A673 (cell line): Measurements from ENCODE around the gene TPSD1. TPM values are rescaled to one million over a fixed set of nuclear protein-coding genes. Genes with fewer than 3 reads are reported as not detected.
"Not testable (repeated sequence)": the region's sequence is repeated elsewhere in the genome, so short reads cannot be mapped to it uniquely, and the experiment has no call there.

Experiments used
- BruUV-seq: library from RNA; stranded (reverse); fragments of 400-500 nt; replicated peaks from 2 replicates; lab custom pipeline; 2021; lab: Mats Ljungman, UMichigan
- CTCF ChIA-PET: fragments of 300-600 bp; sonication (Branson Sonifier 250); formaldehyde crosslinking; loops from one replicate; lab custom pipeline; 2022; ENCODE audit warnings: antibody characterized with exemption; lab: Charles Lee
- POLR2A ChIA-PET: fragments of 300-600 bp; sonication (Branson Sonifier 250); formaldehyde crosslinking; loops from one replicate; lab custom pipeline; 2022; ENCODE audit warnings: antibody characterized with exemption; ENCODE audit not compliant: low non-redundant PET; lab: Charles Lee
- DNase-seq: peaks from one replicate; pipeline ENCODE4 v3.0.0-alpha.2; 2015; ENCODE audit warnings: low spot score
- H3K27ac ChIP-seq: fragments of 200-600 bp; sonication (generic); 2 replicates; pipeline ENCODE4 v1.5.1; 2016; ENCODE audit warnings: mixed run types, low read depth, mild to moderate bottlenecking, mixed read lengths, antibody characterized with exemption, low read length; ENCODE audit not compliant: poor library complexity, severe bottlenecking
- H3K27me3 ChIP-seq: fragments of 200-600 bp; sonication (generic); replicated peaks from 2 replicates; pipeline ENCODE4 v1.6.1; 2017; ENCODE audit warnings: mixed run types, low read depth, mild to moderate bottlenecking, mixed read lengths, antibody characterized with exemption, low read length; ENCODE audit not compliant: insufficient read depth, poor library complexity
- H3K36me3 ChIP-seq: fragments of 200-600 bp; sonication (generic); 2 replicates; pipeline ENCODE4 v1.6.1; 2016; ENCODE audit warnings: mixed run types, mild to moderate bottlenecking, mixed read lengths, antibody characterized with exemption, low read length; ENCODE audit not compliant: insufficient read depth, poor library complexity, severe bottlenecking
- H3K4me1 ChIP-seq: fragments of 200-600 bp; sonication (generic); 2 replicates; pipeline ENCODE4 v1.6.1; 2017; ENCODE audit warnings: mixed run types, mild to moderate bottlenecking, mixed read lengths, antibody characterized with exemption, low read length; ENCODE audit not compliant: insufficient read depth, poor library complexity, severe bottlenecking
- H3K4me3 ChIP-seq: fragments of 200-600 bp; sonication (generic); 2 replicates; pipeline ENCODE4 v1.5.1; 2016; ENCODE audit warnings: low read depth, mixed run types, mild to moderate bottlenecking, mixed read lengths, low read length; ENCODE audit not compliant: poor library complexity, severe bottlenecking
- H3K9me3 ChIP-seq: fragments of 200-600 bp; sonication (generic); 2 replicates; pipeline ENCODE4 v1.6.1; 2016; ENCODE audit warnings: mixed run types, low read depth, mild to moderate bottlenecking, mixed read lengths, antibody characterized with exemption, low read length; ENCODE audit not compliant: poor library complexity, severe bottlenecking
- CTCF ChIP-seq: fragments of 300-800, 200-600 bp; sonication (generic); conservative IDR thresholded peaks from 2 replicates; pipeline ENCODE4 v1.5.1; 2017; ENCODE audit warnings: low read depth, mild to moderate bottlenecking, antibody characterized with exemption, low read length, moderate library complexity, mixed read lengths
- EZH2 ChIP-seq: fragments of 200-600 bp; sonication (generic); IDR thresholded peaks from 2 replicates; pipeline ENCODE4 v1.6.1; 2017; ENCODE audit warnings: borderline replicate concordance, low read depth, mild to moderate bottlenecking, mixed read lengths, antibody characterized with exemption, low read length; ENCODE audit not compliant: poor library complexity, severe bottlenecking
- intact Hi-C: fragments of 100-400 bp; cut with micrococcal nuclease; formaldehyde crosslinking; loops from one replicate; pipeline ENCODE4 v1.10.0; 2022; ENCODE audit not compliant: unreplicated experiment
- total RNA-seq: library from RNA; stranded (reverse); gene quantifications from 2 replicates; pipeline ENCODE4 v1.2.3, GENCODE V29; 2021

TPSD1 gene
- total RNA-seq, 1 experiment from 2014 or later = 2.3 TPM

- H3K27ac ChIP-seq = no peak overlapping the region
- intact Hi-C loops = no loop called here
- no peaks in the 10 kb centered on the region for H3K9me3 ChIP-seq
- H3K4me1 ChIP-seq = no peaks in the 10 kb centered on the region
- no peak overlapping the region for H3K4me3 ChIP-seq
- ChIA-PET POLR2A (no interaction called here), CTCF (no interaction called here)
- DNase-seq = no peak
- TF ChIP-seq CTCF (no peak), EZH2 (no peak)
- no peaks in the 10 kb centered on the region for H3K36me3 ChIP-seq
- H3K27me3 ChIP-seq = no peaks in the 10 kb centered on the region
- BruUV-seq = no TSS peak
Measured at GRCh38 chr16:1290860-1291575, 35.1 kb downstream of the TPSD1 start.

- ChIA-PET CTCF (no interaction called here), POLR2A (no interaction called here)
Measured at GRCh38 chr16:1291576-1291974, 35.7 kb downstream of the TPSD1 start.

GRCh38 chr16:1292208-1292607 lies 36.3 kb downstream of the TPSD1 start:
- H3K36me3 ChIP-seq, H3K27me3 ChIP-seq, BruUV-seq, H3K27ac ChIP-seq, POLR2A ChIA-PET, DNase-seq, intact Hi-C loops, H3K4me1 ChIP-seq, CTCF ChIA-PET, H3K9me3 ChIP-seq, H3K4me3 ChIP-seq: not testable (repeated sequence)

More at GRCh38 chr16:1291576-1291974, 35.7 kb downstream of the TPSD1 start:
- Histone ChIP-seq H3K4me1 (no peaks in the 10 kb centered on the region), H3K4me3 (no peak overlapping the region), H3K9me3 (no peaks in the 10 kb centered on the region), H3K27ac (no peak overlapping the region), H3K36me3 (no peaks in the 10 kb centered on the region), H3K27me3 (no peaks in the 10 kb centered on the region)
- BruUV-seq = no TSS peak
- intact Hi-C loops = no loop called here
- TF ChIP-seq EZH2 (no peak), CTCF (no peak)
- no peak for DNase-seq

GRCh38 chr16:1292808-1293207 lies 36.9 kb downstream of the TPSD1 start:
- DNase-seq, H3K4me3 ChIP-seq, CTCF ChIA-PET, intact Hi-C loops, BruUV-seq, H3K27ac ChIP-seq, H3K9me3 ChIP-seq, H3K27me3 ChIP-seq, H3K36me3 ChIP-seq, H3K4me1 ChIP-seq, POLR2A ChIA-PET: not testable (repeated sequence)
